Measurements from ENCODE around the gene QSOX1. TPM values are rescaled to one million over a fixed set of nuclear protein-coding genes. Genes with fewer than 3 reads are reported as not detected.

Gene QSOX1
- total RNA-seq, 1 experiment from 2014 or later: 192 TPM

GRCh38 chr1:180238675-180239074 is 84.0 kb downstream of the QSOX1 start:
- ChIA-PET POLR2A (ENCODE audit: unreplicated experiment) (no interaction called here), CTCF (no interaction called here)
- Histone ChIP-seq H3K4me2 (ENCODE audit: low read length) (no peak overlapping the region), H3K9ac (ENCODE audit: low read length) (no peak overlapping the region), H4K20me1 (ENCODE audit: low read length) (no peaks in the 10 kb centered on the region), H3K27ac (ENCODE audit: low read length) (no peak overlapping the region), H3F3A (ENCODE audit: low read length, unreplicated experiment) (no peaks in the 10 kb centered on the region), H2AFZ (ENCODE audit: low read length) (no peak overlapping the region), H3K4me1 (ENCODE audit: insufficient read depth, low read length) (no peaks in the 10 kb centered on the region), H3K79me2 (ENCODE audit: low read length) (no peaks in the 10 kb centered on the region), H3K4me3 (ENCODE audit: low read length) (no peak overlapping the region), H3K9me2 (replicated peaks; ENCODE audit: low read length) (no peaks in the 10 kb centered on the region), H3K9me3 (ENCODE audit: low read length) (no peaks in the 10 kb centered on the region), H3K36me3 (ENCODE audit: low read depth, low read length) (no peaks in the 10 kb centered on the region), H3K27me3 (ENCODE audit: low read length) (peaks cover 55% of the 10 kb centered on the region)
- no peak for ATAC-seq
- BruUV-seq (replicated peaks): no TSS peak
- TF ChIP-seq CTCF (conservative IDR thresholded peaks at IDR 0.05; ENCODE audit: low read depth, low read length): no peak
- no peak for TF ChIP-seq EZH2 (IDR thresholded peaks at IDR 0.05; ENCODE audit: low read length, unreplicated experiment)
- no peak for TF ChIP-seq EZH2phosphoT487 (IDR thresholded peaks at IDR 0.05; ENCODE audit: borderline replicate concordance, low read length)
- no peak for DNase-seq
- intact Hi-C loops (cut with micrococcal nuclease): no loop called here

GRCh38 chr1:180239145-180240096 is 84.8 kb downstream of the QSOX1 start:
- no peak overlapping the region for H3K4me3 ChIP-seq (ENCODE audit: low read length)
- CTCF ChIA-PET: interaction anchor here (0.7 kb wide), 1 partner anchor 124 kb away, joined by 3 read pairs; no protein-coding TSS in a partner anchor
- H3K4me2 ChIP-seq (ENCODE audit: low read length): no peak overlapping the region
- H3K27me3 ChIP-seq (ENCODE audit: low read length): peaks cover 55% of the 10 kb centered on the region
- POLR2A ChIA-PET (ENCODE audit: unreplicated experiment): no interaction called here
- H4K20me1 ChIP-seq (ENCODE audit: low read length): no peaks in the 10 kb centered on the region
- DNase-seq (no peak), ATAC-seq (no peak)
- no peaks in the 10 kb centered on the region for H3K9me3 ChIP-seq (ENCODE audit: low read length)
- H2AFZ ChIP-seq (ENCODE audit: low read length): no peak overlapping the region
- no peaks in the 10 kb centered on the region for H3K9me2 ChIP-seq (replicated peaks; ENCODE audit: low read length)
- TF ChIP-seq EZH2phosphoT487 (IDR thresholded peaks at IDR 0.05; ENCODE audit: borderline replicate concordance, low read length) (no peak), EZH2 (IDR thresholded peaks at IDR 0.05; ENCODE audit: low read length, unreplicated experiment) (no peak), CTCF (conservative IDR thresholded peaks at IDR 0.05; ENCODE audit: low read depth, low read length) (no peak)
- no peaks in the 10 kb centered on the region for H3F3A ChIP-seq (ENCODE audit: low read length, unreplicated experiment)
- H3K4me1 ChIP-seq (ENCODE audit: insufficient read depth, low read length): no peaks in the 10 kb centered on the region
- BruUV-seq (replicated peaks): no TSS peak
- no peaks in the 10 kb centered on the region for H3K36me3 ChIP-seq (ENCODE audit: low read depth, low read length)
- no peaks in the 10 kb centered on the region for H3K79me2 ChIP-seq (ENCODE audit: low read length)
- no peak overlapping the region for H3K27ac ChIP-seq (ENCODE audit: low read length)
- intact Hi-C loops (cut with micrococcal nuclease): no loop called here
- no peak overlapping the region for H3K9ac ChIP-seq (ENCODE audit: low read length)

Measured in PC-3 (cell line).